Stimulated activated CD8-positive, alpha-beta memory T cell treated with anti-CD3 and anti-CD28 coated beads, Interleukin-12 subunit alpha, Interleukin-12 subunit beta, amount 100 ng/mL, for 24 hours (primary cell): ENCODE data around the gene TMEM121.
"Not testable (repeated sequence)": the region's sequence is repeated elsewhere in the genome, so short reads cannot be mapped to it uniquely, and the experiment has no call there.

Source experiments
- DNase-seq: peaks from one replicate; pipeline ENCODE4 v3.0.0-alpha.2; 2020; ENCODE audit errors: extremely low read depth

TMEM121 gene

GRCh38 chr14:105547072-105547471, 20.7 kb downstream of the TMEM121 start:
- DNase-seq = not testable (repeated sequence)

- DNase-seq = no peak
Measured at GRCh38 chr14:105547741-105548169, 21.4 kb downstream of the TMEM121 start.

DNA sequence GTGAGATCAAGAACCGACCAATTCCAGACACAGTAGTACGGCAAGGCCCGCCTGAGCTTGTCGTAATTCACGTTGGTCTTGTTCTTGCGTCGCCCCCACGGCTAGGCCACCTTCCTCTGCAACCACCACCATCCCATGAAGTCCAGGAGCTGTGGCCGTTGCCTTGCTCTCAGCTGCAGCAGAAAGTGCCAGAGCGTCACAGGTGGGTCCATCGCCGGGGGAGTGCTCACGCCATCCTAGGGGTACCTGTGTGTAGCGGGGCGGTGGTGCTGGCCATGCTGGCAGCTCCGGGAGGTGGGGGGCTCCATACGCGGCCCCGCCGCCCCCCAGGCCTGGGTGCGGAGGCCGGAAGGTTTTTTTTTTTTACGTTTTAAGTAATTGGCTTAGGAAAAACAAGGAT, 23.1 kb downstream of the TMEM121 start:
- DNase-seq = no peak

DNA sequence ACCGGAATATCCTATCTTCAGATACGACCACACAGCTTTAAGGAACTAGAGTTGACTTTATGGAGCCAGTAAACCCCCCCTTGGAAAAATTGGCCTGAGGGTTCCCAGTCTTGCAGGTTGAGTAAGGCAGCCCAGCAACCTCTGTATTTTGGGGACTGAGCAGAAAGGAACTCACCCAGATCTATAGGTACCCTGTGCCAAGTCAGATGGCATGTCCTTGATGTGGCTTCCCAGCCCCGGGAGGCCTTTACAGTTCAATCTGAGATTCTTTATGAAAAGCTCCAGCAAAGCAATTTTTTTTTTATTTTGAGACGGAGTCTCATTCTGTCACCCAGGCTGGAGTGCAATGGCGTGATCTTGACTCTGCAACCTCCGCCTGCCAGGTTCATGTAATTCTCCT, 27.6 kb downstream of the TMEM121 start:
- DNase-seq = no peak

DNA sequence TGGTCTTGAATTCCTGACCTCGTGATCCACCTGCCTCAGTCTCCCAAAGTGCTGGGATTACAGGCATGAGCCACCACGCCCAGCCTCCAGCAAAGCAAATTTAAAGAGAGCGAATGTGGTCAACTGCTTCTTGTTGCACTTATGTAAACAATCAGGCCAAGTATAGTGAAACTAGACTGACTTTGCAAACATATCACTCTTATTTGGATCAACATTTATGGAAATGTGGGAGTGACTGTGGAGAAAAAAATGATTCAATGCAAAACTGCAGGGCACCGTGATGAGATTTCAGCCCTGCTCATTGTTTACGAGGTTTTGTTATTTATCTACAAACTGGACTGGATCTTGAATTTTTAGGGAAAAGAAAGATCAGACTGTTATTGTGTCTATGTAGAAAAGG, 28.1 kb downstream of the TMEM121 start:
- DNase-seq = no peak

- not testable (repeated sequence) for DNase-seq
Measured at GRCh38 chr14:105557671-105558070, 31.3 kb downstream of the TMEM121 start.

DNA sequence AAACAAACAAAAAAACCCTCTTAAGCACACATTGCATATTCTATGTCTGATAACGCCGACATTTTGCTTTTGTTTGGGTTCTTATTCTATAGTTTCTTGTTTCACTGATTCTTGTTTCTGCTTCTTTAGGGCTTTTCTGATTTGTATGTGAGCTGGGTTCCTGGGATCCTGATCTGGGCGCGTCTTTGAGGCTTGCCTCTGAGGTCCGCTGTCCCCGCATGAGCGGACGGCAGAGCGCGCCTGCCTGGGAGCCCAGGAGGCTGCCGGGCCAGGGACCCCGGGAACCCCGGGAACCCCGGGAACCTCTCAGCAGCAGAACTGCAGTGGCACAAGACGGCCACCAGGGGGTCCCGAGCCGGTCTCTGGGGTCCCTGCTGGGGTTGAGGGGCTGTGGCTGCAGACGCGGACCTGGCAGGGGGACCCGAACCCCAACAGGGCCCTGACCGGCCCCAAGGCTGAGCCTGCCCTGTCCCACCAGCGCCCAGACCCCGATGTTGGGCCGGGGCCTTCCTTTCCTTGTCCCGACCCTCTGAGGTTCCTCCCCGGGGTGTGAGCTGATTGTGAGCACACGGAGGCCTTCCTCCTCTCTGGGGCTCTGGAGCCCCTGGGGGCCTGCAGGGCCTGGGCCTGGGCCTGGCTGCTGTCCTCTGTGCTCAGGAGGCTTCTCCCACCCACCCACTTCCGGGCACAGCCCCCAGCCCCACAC, 32.2 kb downstream of the TMEM121 start:
- not testable (repeated sequence) for DNase-seq

DNA sequence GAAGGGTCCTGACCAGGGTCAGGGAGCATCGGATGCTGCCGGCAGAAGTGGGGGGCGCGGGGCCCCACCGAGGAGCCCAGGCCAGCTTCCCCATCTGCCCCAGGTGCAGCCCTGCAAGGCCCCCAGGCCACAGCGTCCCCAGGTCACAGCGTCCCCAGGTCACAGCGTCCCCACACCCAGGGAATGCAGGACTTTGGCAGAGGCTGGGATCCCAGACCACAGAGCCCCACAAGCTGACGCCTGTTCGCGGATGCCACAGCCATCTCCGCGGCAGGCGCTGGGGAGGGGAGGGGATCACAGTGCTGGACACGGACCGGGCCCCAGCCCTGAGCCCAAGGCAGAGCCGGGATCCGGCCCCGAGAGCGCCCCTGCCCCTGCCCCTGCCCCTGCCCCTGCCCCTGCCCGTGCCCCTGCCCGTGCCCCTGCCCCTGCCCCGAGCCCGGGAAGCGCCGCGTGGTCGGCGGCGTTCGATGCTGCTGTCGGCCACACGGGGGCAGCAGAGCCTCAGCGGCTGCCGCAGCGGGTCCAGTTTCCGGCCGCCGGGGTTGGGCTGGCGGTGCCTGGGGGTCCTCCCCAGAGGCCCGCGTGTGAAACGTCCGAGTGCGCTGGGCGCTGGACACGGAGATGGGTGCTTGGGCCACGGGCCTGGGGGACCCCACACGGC, 33.1 kb downstream of the TMEM121 start:
- DNase-seq = not testable (repeated sequence)

GRCh38 chr14:105560048-105560669, 33.8 kb downstream of the TMEM121 start:
- DNase-seq = not testable (repeated sequence)

DNA sequence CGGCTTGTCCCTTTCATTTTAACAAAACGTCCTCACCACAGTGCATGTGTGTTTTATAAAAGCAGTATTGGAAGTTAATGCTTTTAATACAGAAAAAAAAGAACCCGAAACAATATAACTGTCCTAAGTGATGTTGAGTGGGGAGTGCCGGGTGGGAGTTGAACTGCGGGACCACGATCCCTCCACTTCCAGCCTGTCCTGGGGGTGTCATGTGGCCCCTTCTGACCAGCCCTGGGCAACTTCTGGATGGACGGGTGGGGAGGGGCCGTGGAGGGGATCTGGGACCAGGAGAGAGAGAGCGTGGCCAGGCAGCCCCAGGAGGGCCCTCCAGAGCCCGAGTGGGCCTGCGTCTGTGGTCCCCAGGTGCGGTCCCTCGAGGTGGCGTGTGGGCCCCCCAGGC, 35.0 kb downstream of the TMEM121 start:
- not testable (repeated sequence) for DNase-seq

DNA sequence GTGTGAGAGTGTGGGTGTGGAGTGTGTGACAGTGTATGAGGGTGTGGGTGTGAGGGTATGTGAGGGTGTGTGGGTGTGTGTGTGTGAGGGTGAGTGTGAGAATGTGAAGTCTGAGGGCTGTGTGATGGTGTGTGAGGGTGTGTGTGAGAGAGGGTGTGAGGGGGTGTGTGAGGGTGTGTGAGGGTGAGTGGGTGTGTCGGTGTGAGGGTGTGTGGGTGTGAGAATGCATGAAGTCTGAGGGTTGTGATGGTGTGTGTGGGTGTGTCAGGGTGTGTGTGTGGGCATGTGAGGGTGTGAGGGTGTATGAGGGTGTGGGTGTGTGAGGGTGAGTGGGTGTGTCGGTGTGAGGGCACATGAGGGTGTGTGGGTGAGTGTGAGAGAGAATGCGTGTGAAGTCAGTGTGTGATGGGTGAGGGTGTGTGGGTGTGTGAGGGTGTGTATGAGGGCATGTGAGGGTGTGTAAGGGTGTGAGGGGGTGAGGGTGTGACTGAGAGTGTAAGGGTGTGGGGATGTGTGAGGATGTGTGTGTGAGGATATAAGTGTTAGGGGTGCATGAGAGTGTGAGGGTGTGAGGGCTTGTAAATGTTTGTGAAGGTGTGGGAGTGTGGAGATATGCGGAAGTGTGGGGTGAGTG, 36.4 kb downstream of the TMEM121 start:
- DNase-seq = no peak

DNA sequence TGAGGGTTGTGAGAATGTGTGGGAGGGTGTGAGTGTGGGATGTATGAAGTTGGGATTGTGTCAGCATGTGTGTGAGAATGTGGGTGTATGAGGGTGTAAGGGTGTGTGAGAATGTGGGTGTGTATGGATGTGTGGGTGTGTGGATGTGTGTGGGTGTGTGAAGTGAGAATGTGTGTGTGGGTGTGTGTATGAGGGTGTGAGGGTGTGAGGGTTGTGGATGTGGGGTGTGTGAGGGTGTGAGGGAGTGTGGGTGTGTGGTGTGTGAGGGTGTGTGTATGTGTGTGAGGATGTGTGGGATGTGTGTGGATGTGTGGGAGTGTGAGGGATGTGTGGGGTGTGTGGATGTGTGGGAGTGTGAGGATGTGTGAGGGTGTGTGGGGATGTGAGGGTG, 37.0 kb downstream of the TMEM121 start:
- DNase-seq = no peak

GRCh38 chr14:105564536-105564935, 38.2 kb downstream of the TMEM121 start:
- not testable (repeated sequence) for DNase-seq

- not testable (repeated sequence) for DNase-seq
Measured at GRCh38 chr14:105565185-105565919, 39.0 kb downstream of the TMEM121 start.

GRCh38 chr14:105566248-105567163, 40.1 kb downstream of the TMEM121 start:
- not testable (repeated sequence) for DNase-seq

GRCh38 chr14:105567164-105568103, 41.1 kb downstream of the TMEM121 start:
- not testable (repeated sequence) for DNase-seq

GRCh38 chr14:105568140-105568843, 41.9 kb downstream of the TMEM121 start:
- DNase-seq = not testable (repeated sequence)

GRCh38 chr14:105568859-105569766, 42.7 kb downstream of the TMEM121 start:
- DNase-seq = no peak
